MV-4-11 (cell line): ENCODE data around the gene DLX3.
A peak's percentile ranks its signal among the peaks of the same experiment; 100 is the strongest.

Experiments used
- DNase-seq: peaks from one replicate; lab custom pipeline; 2025; lab: John Stamatoyannopoulos, UW

Gene DLX3

GRCh38 chr17:49972486-49973270 is 22.3 kb downstream of the DLX3 start:
- no peak for DNase-seq

DNA sequence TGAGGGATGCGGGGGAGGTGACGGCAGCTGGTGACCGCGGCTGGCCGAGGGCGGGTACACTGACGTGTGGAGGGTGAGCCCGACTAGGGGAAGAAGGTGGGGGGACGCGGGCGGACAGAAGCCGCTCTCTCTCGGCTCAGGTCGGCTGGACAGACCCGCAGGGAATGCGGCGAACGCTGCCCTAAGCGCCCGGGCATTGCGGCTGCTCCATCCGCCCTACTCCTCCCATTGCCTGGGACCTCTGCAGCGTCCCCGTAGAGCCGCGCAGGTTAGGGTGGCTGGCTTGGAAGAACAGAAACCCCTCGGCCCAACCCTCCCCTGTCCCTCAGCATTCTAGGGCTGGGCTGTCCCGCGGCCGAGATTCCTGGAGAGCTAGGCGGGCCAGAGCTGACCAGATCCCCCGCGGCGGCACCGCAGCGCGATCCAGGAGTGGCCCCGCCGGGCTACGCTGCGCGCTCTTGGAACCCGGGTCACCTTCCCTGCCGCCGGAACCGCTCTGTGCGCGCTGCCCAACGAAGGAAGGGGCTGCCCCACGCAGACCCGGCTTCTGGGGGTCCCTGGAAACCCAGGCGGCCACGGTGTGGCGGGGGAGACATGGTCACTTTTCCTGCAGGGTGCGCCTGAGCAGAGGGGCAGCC is 23.1 kb downstream of the DLX3 start:
- DNase-seq: peak; percentile 18

DNA sequence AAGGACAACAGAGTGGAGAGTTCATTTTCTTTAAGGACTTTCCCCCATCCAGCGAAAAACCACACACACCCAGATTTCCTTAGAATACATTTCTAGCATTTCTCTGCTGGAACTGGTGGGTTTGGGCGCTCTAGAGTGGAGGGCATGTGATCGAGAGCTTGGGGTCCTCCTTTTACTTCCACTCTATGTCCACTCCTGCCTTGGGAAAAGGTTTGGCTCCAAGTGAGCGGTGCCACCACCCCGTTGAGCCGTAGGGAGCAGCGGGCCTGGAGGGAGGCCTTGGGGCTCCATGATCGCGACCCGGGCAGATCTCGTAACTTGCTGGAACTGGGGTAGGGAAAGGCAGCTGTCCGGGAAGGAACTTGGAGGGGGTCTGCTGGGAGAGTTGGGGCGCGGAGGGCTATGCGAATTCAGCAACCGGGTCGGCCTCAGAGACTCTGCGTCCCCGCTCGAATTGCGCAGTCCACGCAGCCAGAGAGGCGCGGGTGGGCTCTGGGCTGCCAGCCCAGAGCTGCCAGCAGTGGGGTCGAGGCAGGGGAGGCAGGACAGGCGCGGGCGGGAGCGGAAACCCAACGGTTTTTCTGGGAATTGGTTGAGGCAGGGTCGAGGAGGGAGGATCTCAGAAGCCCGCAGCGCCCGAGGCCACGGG is 23.7 kb downstream of the DLX3 start:
- DNase-seq: no peak

DNA sequence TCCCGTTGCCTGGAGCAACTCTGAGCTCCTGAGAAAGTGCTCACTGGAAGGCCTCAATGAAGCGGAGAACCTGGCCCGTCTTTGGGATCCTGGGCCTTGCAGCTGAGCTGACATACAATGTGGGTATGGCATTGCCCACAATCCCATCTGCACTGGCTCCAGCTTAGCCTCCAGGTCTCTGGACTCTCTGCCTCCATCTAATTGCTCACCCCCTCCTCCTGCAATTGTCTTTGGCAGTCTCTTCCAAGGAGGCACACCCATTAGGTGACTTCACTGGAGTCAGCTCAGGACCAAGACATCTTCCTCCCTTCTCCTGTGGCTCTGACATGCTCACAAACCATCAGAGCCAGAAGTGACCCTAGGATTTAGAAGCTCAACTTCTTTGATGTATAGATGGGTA is 24.5 kb downstream of the DLX3 start:
- no peak for DNase-seq

- no peak for DNase-seq
Observed at GRCh38 chr17:49969795-49970389, 25.1 kb downstream of the DLX3 start.

DNA sequence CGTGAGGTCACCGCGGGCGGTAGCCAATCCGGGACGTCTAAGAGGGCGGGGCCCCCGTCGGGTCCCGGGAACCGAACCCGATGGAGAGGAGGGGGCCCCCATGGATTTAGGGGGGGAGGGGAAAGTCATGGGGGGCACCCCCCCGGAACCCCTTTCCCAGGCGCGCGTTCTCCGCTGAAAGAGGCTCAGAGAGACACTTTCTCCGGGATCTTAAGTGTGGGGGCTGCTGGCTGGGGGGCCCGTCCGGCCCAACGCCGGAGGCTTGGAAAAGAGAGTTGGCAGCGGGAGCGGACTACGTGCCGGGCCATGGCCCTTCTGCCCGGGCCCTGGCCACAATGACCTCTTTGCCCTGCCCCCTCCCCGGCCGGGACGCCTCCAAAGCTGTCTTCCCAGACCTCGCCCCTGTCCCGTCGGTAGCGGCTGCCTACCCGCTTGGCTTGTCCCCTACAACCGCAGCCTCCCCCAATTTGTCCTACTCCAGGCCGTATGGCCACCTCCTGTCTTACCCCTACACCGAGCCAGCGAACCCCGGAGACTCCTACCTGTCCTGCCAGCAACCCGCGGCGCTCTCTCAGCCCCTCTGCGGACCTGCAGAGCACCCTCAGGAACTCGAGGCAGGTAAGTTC is 25.8 kb downstream of the DLX3 start, which contains the start of gene DLX4:
TSS of gene DLX4 (plus strand) at position 57 of the 626 bp plus-strand sequence. CDS start at position 336, 279 bp downstream.
- no peak for DNase-seq

DNA sequence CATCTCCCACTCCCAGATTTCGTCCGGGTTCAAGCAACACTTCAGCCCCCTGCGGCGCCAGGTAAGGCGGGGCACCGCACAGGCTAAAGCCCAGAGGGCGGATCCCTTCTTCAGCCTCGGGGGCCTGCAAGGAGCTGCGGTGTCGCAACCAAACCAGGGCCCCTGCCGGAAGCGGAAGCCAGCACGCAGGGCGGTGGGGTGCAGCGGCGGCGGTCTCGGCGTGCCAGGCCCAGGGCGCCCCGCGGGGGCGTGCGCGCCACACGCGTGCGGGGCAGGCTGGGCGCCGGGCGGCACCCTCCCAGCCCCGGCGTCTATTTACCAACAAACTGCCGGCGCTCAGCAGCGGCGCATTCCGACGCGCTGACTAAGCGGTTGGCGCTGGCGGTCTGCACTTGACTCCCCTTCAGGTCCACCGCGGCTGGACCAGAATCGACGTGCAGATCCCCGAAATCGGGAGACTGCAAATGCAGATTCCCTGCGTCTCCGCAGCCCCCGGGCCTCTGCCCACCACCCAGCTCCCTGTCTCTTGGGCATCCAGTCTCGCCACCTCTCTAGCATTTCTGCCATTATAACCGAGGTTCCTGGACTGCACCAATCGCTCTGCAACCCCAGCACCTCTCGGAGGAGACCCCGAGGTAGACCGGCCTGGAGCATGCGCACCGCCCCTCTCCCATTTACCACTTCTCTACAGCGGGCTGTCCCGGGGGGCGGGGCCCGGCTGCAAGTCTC is 26.5 kb downstream of the DLX3 start:
- DNase-seq: peak; percentile 80

- DNase-seq: no peak
Observed at GRCh38 chr17:49967621-49968404, 27.2 kb downstream of the DLX3 start.

DNA sequence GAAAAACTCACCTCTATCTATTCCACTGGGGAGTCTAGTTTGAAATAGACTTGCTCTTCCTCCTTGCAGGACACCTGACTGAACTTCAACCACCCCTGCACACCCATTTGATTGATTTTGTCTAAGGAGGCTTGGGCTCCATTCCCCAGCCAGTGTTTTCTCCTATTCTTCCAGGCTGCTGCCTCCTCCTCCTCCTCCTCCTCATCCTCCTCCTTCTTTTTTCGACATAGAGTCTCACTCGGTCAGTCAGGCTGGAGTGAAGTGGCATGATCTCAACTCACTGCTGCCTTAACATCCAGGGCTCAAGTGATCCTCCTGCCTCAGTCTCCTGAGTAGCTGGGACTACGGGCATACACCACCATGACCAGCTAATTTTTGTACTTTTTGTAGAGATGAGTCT is 27.8 kb downstream of the DLX3 start:
- no peak for DNase-seq

DNA sequence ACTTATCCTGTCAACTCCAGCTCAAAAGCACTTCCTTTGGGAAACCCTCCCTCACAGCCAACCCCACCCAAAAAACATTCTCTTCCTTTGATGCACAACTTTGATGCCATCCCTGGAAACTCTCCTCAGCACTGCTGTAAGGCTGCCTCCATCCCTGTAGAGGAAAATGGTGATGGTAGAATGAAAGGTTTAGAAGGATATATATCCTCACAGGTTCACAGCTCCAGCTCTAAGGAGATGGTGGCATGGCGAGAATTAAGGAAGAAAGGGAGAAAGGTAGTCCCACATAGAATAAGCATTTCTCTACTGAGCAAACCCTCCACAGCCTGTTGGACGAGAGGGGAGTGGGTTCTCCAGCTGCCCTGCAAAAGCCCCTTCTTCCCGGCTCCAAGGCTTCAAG is 28.3 kb downstream of the DLX3 start:
- DNase-seq: no peak

GRCh38 chr17:49965524-49965909 is 29.5 kb downstream of the DLX3 start:
- DNase-seq: peak; percentile 76

GRCh38 chr17:49964769-49965523 is 30.1 kb downstream of the DLX3 start:
- no peak for DNase-seq

- DNase-seq: no peak
Observed at GRCh38 chr17:49964303-49964768, 30.7 kb downstream of the DLX3 start.

DNA sequence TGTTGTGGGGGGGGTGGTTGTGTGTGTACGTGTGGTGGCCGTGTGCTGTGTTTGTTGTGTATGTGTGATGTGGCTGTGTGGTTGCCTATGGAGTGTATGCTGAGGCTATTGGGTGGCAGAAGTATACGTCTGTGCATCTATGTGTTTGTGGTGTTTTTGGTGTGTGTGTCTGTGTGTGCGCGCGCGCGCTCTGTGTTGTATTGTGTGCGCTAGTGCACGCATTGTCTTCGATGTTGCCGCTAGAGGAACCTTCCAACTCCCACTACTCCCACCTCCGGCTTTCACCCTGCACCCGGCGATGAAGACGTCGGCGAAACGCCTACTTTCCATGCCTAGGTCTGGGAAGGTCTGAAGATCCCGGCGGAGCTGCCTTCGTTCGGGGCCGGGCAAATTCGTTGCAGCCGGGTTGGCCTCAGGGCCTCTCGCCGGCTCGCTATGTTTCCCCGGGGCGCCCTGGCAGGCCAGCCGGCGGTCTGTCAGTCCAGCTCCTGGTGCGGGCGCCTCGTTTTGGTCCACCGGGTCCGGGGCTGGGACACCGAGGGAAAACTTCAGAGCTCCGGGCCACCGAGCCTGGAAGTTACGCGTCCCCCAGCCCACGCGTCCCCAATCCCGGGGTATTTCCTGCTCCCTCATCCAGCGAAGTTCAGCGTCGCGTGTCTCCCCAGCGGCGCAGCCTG is 31.3 kb downstream of the DLX3 start:
- DNase-seq: no peak

DNA sequence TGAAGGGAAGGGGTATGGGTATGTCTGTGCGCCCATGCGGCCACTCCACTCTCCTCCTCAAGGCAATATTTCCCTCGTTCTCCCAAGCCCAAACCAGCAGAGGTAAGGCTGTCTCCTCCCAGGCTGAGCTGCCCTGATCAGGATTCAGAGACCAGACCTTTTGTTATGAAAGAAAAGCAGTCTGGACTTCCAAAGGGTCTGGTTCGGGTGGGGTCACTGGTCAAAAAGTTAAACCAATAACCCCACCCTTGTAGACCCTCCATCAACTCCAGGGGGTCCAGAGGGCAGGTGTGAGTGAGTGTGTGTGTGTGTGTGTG is 31.8 kb downstream of the DLX3 start:
- no peak for DNase-seq

DNA sequence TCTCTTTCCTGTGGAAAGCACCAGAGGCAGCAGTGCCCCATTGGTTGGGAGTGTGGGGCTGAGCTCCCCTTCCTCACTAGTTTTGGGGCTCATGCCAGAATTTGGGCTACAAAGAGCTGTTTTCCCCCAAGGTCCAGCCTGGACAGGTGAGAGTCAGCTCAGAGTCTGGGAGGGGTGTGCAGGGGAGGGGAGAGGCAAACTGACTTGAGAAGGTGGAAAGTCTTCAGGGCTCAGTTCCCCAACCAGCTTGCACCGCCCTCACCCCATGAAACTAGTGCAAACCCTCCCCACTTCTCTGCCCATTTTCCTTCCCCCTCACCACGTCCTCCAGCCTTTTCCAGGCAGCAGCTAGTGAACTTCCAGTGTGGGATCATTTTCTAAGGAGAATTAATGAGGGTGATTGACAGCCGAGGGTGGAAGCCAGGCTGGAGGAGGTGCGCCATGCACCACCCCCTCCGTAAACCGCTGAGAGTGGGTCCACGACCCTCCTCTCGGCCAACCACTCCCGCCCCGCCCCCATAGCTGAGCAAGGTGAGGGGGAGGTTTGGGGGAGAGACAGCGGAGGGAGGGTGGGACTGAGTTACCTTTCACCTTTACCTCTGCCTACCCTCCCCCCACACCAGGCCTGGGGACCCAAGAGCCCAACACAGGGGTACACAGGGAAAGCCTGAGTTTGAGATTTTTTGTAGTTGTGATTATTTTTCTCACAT is 32.3 kb downstream of the DLX3 start:
- no peak for DNase-seq

GRCh38 chr17:49959183-49959935 is 35.7 kb downstream of the DLX3 start:
- peak; percentile 19 for DNase-seq

DNA sequence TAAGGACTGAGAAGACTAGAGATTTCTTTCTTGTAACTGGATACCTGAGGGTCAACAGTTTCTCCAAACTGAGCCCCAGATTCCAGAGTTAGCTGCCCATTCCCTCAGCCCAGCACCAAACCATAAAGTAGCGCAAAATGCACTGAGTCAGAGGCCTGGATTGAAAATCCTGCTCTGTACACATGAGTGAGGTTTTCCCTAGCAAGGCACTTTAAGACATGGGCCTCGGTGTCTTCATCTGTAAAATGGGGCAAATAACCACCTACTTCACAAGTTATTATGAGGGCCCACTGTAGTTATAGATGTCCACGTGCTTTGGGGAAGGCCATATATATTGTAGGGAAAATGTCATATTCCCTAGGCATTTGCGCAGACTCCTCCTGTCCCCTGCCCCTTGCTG is 36.3 kb downstream of the DLX3 start:
- DNase-seq: no peak
